ENCODE data around the gene FNDC10.

DNA sequence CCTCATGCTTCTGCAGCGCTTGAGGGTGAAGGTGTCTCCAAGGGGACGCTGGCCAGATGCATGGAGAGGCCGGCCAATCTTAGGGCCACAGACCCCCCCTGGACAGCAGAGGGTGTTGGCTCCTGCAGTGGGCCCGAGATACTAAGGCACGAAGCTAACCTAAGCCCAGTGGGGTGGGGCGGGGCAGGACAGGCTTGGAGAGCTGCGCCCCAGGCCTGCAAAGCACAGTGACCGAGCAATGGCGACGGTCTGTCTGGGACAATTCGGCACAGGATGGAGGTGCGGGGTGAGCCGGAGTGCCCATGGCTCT lies 1.3 kb downstream of the FNDC10 start:
- TF ChIP-seq, protein P1, sequence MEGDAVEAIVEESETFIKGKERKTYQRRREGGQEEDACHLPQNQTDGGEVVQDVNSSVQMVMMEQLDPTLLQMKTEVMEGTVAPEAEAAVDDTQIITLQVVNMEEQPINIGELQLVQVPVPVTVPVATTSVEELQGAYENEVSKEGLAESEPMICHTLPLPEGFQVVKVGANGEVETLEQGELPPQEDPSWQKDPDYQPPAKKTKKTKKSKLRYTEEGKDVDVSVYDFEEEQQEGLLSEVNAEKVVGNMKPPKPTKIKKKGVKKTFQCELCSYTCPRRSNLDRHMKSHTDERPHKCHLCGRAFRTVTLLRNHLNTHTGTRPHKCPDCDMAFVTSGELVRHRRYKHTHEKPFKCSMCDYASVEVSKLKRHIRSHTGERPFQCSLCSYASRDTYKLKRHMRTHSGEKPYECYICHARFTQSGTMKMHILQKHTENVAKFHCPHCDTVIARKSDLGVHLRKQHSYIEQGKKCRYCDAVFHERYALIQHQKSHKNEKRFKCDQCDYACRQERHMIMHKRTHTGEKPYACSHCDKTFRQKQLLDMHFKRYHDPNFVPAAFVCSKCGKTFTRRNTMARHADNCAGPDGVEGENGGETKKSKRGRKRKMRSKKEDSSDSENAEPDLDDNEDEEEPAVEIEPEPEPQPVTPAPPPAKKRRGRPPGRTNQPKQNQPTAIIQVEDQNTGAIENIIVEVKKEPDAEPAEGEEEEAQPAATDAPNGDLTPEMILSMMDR (IDR thresholded peaks at IDR 0.05 in 2 of 3, conservative IDR thresholded peaks at IDR 0.05 in 1 of 3; ENCODE audit: control insufficient read depth in 2 of 3, extremely low read depth in 1 of 3, insufficient read depth in 1 of 3, low read depth in 3 of 3, low read length in 3 of 3): no peak
- TF ChIP-seq, protein P2, sequence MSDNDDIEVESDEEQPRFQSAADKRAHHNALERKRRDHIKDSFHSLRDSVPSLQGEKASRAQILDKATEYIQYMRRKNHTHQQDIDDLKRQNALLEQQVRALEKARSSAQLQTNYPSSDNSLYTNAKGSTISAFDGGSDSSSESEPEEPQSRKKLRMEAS (IDR thresholded peaks at IDR 0.05; ENCODE audit: low read depth, low read length): no peak
- TF ChIP-seq ETV6 (conservative IDR thresholded peaks at IDR 0.05 in 1 of 2, IDR thresholded peaks at IDR 0.05 in 1 of 2; ENCODE audit: borderline replicate concordance in 1 of 2, low read depth in 1 of 2) (no peak), POLR2A (IDR thresholded peaks at IDR 0.05; ENCODE audit: low read depth, low read length) (no peak), NFYB (IDR thresholded peaks at IDR 0.05; ENCODE audit: insufficient read depth, low read depth, low read length) (no peak), EZH2 (IDR thresholded peaks at IDR 0.05; ENCODE audit: borderline replicate concordance, control insufficient read depth, low read depth, low read length) (no peak), CEBPB (IDR thresholded peaks at IDR 0.05; ENCODE audit: borderline replicate concordance in 1 of 2, low read depth in 2 of 2, low read length in 2 of 2) (no peak), STAT3 (IDR thresholded peaks at IDR 0.05; ENCODE audit: low read depth, low read length) (no peak)
